Endothelial cell of umbilical vein (primary cell): ENCODE data around the gene TMEM131. TPM values are rescaled to one million over a fixed set of nuclear protein-coding genes. Genes with fewer than 3 reads are reported as not detected.

ENCODE experiments used
- BruUV-seq: library from RNA; stranded (reverse); fragments of 400-500 nt; replicated peaks from 2 replicates; lab custom pipeline; 2021; lab: Mats Ljungman, UMichigan
- CTCF ChIA-PET: fragments of 300-600, 350-600 bp; sonication (Branson Sonifier 250); formaldehyde crosslinking; loops from one replicate; lab custom pipeline; 2021; ENCODE audit warnings: antibody characterized with exemption, inconsistent platforms; lab: Charles Lee
- POLR2A ChIA-PET: fragments of 300-600, 350-600 bp; sonication (Branson Sonifier 250); formaldehyde crosslinking; loops from one replicate; lab custom pipeline; 2021; ENCODE audit warnings: antibody characterized with exemption, inconsistent platforms; lab: Charles Lee
- DNase-seq: peaks from one replicate; pipeline ENCODE4 v3.0.0-alpha.2; 2011; ENCODE audit warnings: low read depth, low spot score
- FAIRE-seq: peaks from 2 replicates; lab custom pipeline; 2011; peaks lifted over from hg19 to GRCh38; lab: Jason Lieb, UNC
- H2AFZ ChIP-seq: 2 replicates; pipeline ENCODE4 v1.6.0; 2012; ENCODE audit warnings: low read depth, low read length, control low read depth, inconsistent platforms
- H3K27ac ChIP-seq: 2 replicates; pipeline ENCODE4 v1.5.1; 2011; ENCODE audit warnings: low read depth, mild to moderate bottlenecking, control low read depth, low read length, moderate library complexity; ENCODE audit not compliant: insufficient read depth
- H3K27me3 ChIP-seq, 2 experiments: 2 replicates each; pipeline versions ENCODE4 v1.6.0 to v1.6.1; 2011; ENCODE audit warnings: low read length in 2 of 2, mixed read lengths in 1 of 2; ENCODE audit not compliant: control insufficient read depth in 2 of 2, insufficient read depth in 2 of 2
- H3K36me3 ChIP-seq, 2 experiments: 2 replicates in 1 of 2; 3 replicates in 1 of 2; pipeline ENCODE4 v1.5.1; 2011; ENCODE audit warnings: low read length in 2 of 2, mild to moderate bottlenecking in 1 of 2, moderate library complexity in 1 of 2; ENCODE audit not compliant: control insufficient read depth in 2 of 2, insufficient read depth in 2 of 2; ENCODE audit errors: extremely low read depth in 1 of 2
- H3K4me1 ChIP-seq: 3 replicates; pipeline ENCODE4 v1.5.1; 2011; ENCODE audit warnings: mild to moderate bottlenecking, low read length; ENCODE audit not compliant: control insufficient read depth, insufficient read depth; ENCODE audit errors: extremely low read depth
- H3K4me2 ChIP-seq: 2 replicates; pipeline ENCODE4 v1.6.1; 2011; ENCODE audit warnings: low read length, control low read depth, mixed read lengths; ENCODE audit not compliant: insufficient read depth
- H3K4me3 ChIP-seq, 3 experiments: fragments of 200-600 bp in 1 of 3; sonication (generic), shearing (Covaris generic) in 1 of 3; replicated peaks in 1 of 3; 2 replicates each; pipeline ENCODE4 v1.5.1; 2011 to 2016; ENCODE audit warnings: control low read depth in 3 of 3, low read length in 3 of 3, mild to moderate bottlenecking in 2 of 3, inconsistent platforms in 1 of 3, low read depth in 1 of 3, moderate library complexity in 1 of 3; ENCODE audit not compliant: insufficient read depth in 1 of 3
- H3K79me2 ChIP-seq: 2 replicates; pipeline ENCODE4 v1.6.0; 2012; ENCODE audit warnings: low read length, inconsistent platforms; ENCODE audit not compliant: control insufficient read depth, insufficient read depth
- H3K9ac ChIP-seq: replicated peaks from 2 replicates; pipeline ENCODE3; 2011; ENCODE audit warnings: low read length, control low read depth; ENCODE audit not compliant: insufficient read depth; ENCODE audit errors: extremely low read depth
- H3K9me1 ChIP-seq: replicated peaks from 3 replicates; pipeline ENCODE4 v1.6.0; 2011; ENCODE audit warnings: mild to moderate bottlenecking, low read length; ENCODE audit not compliant: control insufficient read depth, insufficient read depth; ENCODE audit errors: extremely low read depth
- H3K9me3 ChIP-seq: replicated peaks from 2 replicates; pipeline ENCODE4 v1.5.1; 2012; ENCODE audit warnings: low read length, inconsistent platforms; ENCODE audit not compliant: control insufficient read depth, insufficient read depth
- H4K20me1 ChIP-seq: replicated peaks from 2 replicates; pipeline ENCODE3; 2011; ENCODE audit warnings: mild to moderate bottlenecking, low read length; ENCODE audit not compliant: control insufficient read depth, insufficient read depth; ENCODE audit errors: extremely low read depth
- CTCF ChIP-seq, 2 donors: IDR thresholded peaks; 1 replicate in 1 of 2; 2 replicates in 1 of 2; pipeline ENCODE4 v1.5.1; 2011; ENCODE audit warnings: low read length in 2 of 2, mild to moderate bottlenecking in 2 of 2, moderate library complexity in 2 of 2, control low read depth in 1 of 2, inconsistent platforms in 1 of 2, low read depth in 1 of 2; ENCODE audit not compliant: insufficient read depth in 1 of 2; ENCODE audit errors: extremely low read depth in 1 of 2
- EZH2 ChIP-seq: IDR thresholded peaks from 2 replicates; pipeline ENCODE4 v1.6.1; 2012; ENCODE audit warnings: borderline replicate concordance, low read depth, mild to moderate bottlenecking, moderate library complexity, low read length, inconsistent platforms; ENCODE audit not compliant: severe bottlenecking
- FOS ChIP-seq: IDR thresholded peaks from 2 replicates; pipeline ENCODE4 v1.6.1; 2011; ENCODE audit warnings: mild to moderate bottlenecking, low read length, moderate library complexity, borderline replicate concordance; ENCODE audit not compliant: insufficient read depth
- GATA2 ChIP-seq: IDR thresholded peaks from 2 replicates; pipeline ENCODE4 v1.7.0; 2011; ENCODE audit warnings: low read depth, mild to moderate bottlenecking, moderate library complexity, mixed read lengths, low read length; ENCODE audit not compliant: insufficient read length, insufficient read depth
- JUN ChIP-seq: IDR thresholded peaks from 2 replicates; pipeline ENCODE4 v1.6.1; 2011; ENCODE audit warnings: borderline replicate concordance, low read depth; ENCODE audit not compliant: insufficient read length, insufficient read depth
- MAX ChIP-seq: IDR thresholded peaks from 2 replicates; pipeline ENCODE4 v1.6.1; 2011; ENCODE audit not compliant: insufficient read depth, insufficient read length
- MYC ChIP-seq: IDR thresholded peaks from one replicate; pipeline ENCODE4 v1.6.1; 2011; ENCODE audit warnings: mild to moderate bottlenecking, low read depth, low read length
- POLR2A ChIP-seq: IDR thresholded peaks from 2 replicates; pipeline ENCODE4 v1.6.1; 2012; ENCODE audit warnings: low read depth, mild to moderate bottlenecking, control low read depth, low read length
- POLR2AphosphoS5 ChIP-seq: IDR thresholded peaks from 2 replicates; pipeline ENCODE4 v1.6.1; 2012; ENCODE audit warnings: low read depth, mild to moderate bottlenecking, control low read depth, low read length, moderate library complexity; ENCODE audit not compliant: insufficient read depth
- dilution Hi-C: fragments of 300-500 bp; cut with MboI; formaldehyde crosslinking; loops from one replicate; pipeline ENCODE4 v1.15.0; 2019; ENCODE audit warnings: low sequenced_read_pairs; ENCODE audit not compliant: extremely low pct_ligation_motif_present
- intact Hi-C: fragments of 100-400 bp; cut with micrococcal nuclease; formaldehyde crosslinking; loops from one replicate; pipeline ENCODE4 v1.10.0; 2022
- polyA plus RNA-seq, 4 experiments: library from polyadenylated mRNA; depleted of rRNA in 3 of 4; stranded (reverse) in 3 of 4; unstranded in 1 of 4; fragments of >200 nt; gene quantifications; 2 replicates each; pipeline versions ENCODE4 v1.2.1 to v1.2.3, GENCODE V29; 2011 to 2012; ENCODE audit warnings: missing spikeins in 1 of 4
- total RNA-seq: library from RNA; stranded (reverse); gene quantifications from 2 replicates; pipeline ENCODE4 v1.2.3, GENCODE V29; 2021

TMEM131 gene
- total and polyA plus RNA-seq, 2 donors (not counting 3 experiments of a cell fraction or from before 2014, with no cell fraction given) = 12.2 to 28.6 TPM

GRCh38 chr2:97950329-97951154, 45.2 kb downstream of the TMEM131 start:
- Histone ChIP-seq H3K4me1 (no peaks in the 10 kb centered on the region), H2AFZ (no peak overlapping the region), H3K4me2 (no peak overlapping the region), H3K4me3 (no peak overlapping the region), H3K9me3 (no peaks in the 10 kb centered on the region), H3K27me3 (no peaks in the 10 kb centered on the region), H3K9me1 (no peaks in the 10 kb centered on the region), H4K20me1 (peaks cover 7% of the 10 kb centered on the region), H3K9ac (no peak overlapping the region), H3K79me2 (peaks cover 35% of the 10 kb centered on the region), H3K27ac (no peak overlapping the region), H3K36me3 (no peaks in the 10 kb centered on the region)
- intact Hi-C loops (no loop called here), dilution Hi-C loops (no loop called here)
- POLR2A ChIA-PET = no interaction called here
- FAIRE-seq (no peak), DNase-seq (no peak)
- CTCF ChIA-PET = interaction anchor here (1.1 kb wide), 2 partner anchors 15 to 21 kb away, joined by 3 read pairs; no protein-coding TSS in a partner anchor
- TF ChIP-seq POLR2A = no peak
- no peak for TF ChIP-seq MYC
- TF ChIP-seq MAX = no peak
- no peak for TF ChIP-seq GATA2
- TF ChIP-seq EZH2 = no peak
- no peak for TF ChIP-seq POLR2AphosphoS5
- no peak for TF ChIP-seq FOS
- no peak for TF ChIP-seq JUN
- no peak for TF ChIP-seq CTCF (IDR thresholded peaks at IDR 0.05; ENCODE audit: extremely low read depth in 1 of 2, insufficient read depth in 1 of 2, low read depth in 1 of 2, low read length in 2 of 2)
- BruUV-seq = no TSS peak
